GM18502 (cell line): ENCODE results near the gene ZNF521.

Experiments used
- ATAC-seq: cut with Tn5 transposase; IDR thresholded peaks from one replicate; pipeline ENCODE4 v1.9.1; 2021; ENCODE audit warnings: mild to moderate bottlenecking; ENCODE audit not compliant: unreplicated experiment, poor library complexity

Gene ZNF521

GRCh38 chr18:25137197-25137472 is 214.8 kb downstream of the ZNF521 start:
- no peak for ATAC-seq

GRCh38 chr18:25136416-25137196 is 215.4 kb downstream of the ZNF521 start:
- ATAC-seq: no peak

- ATAC-seq: no peak
These were observed 217.1 kb downstream of the ZNF521 start for GRCh38 chr18:25134861-25135260.

- ATAC-seq: no peak
These were observed 218.1 kb downstream of the ZNF521 start for GRCh38 chr18:25133879-25134278.

- no peak for ATAC-seq
These were observed 219.0 kb downstream of the ZNF521 start for GRCh38 chr18:25132786-25133496.

GRCh38 chr18:25126751-25127150 is 225.2 kb downstream of the ZNF521 start:
- ATAC-seq: no peak

GRCh38 chr18:25125680-25126079 is 226.3 kb downstream of the ZNF521 start:
- ATAC-seq: no peak

GRCh38 chr18:25123438-25124232 is 228.3 kb downstream of the ZNF521 start:
- ATAC-seq: no peak

- no peak for ATAC-seq
These were observed 230.5 kb downstream of the ZNF521 start for GRCh38 chr18:25121442-25121841.

- ATAC-seq: no peak
These were observed 238.4 kb downstream of the ZNF521 start for GRCh38 chr18:25113566-25113965.

GRCh38 chr18:25112821-25113434 is 239.0 kb downstream of the ZNF521 start:
- no peak for ATAC-seq

- no peak for ATAC-seq
These were observed 240.3 kb downstream of the ZNF521 start for GRCh38 chr18:25111377-25112288.

GRCh38 chr18:25109484-25109883 is 242.5 kb downstream of the ZNF521 start:
- no peak for ATAC-seq

GRCh38 chr18:25103468-25104155 is 248.4 kb downstream of the ZNF521 start:
- no peak for ATAC-seq

GRCh38 chr18:25102662-25103061 is 249.3 kb downstream of the ZNF521 start:
- ATAC-seq: no peak

- no peak for ATAC-seq
These were observed 251.5 kb downstream of the ZNF521 start for GRCh38 chr18:25100418-25100817.

- ATAC-seq: no peak
These were observed 252.1 kb downstream of the ZNF521 start for GRCh38 chr18:25099895-25100294.

GRCh38 chr18:25097569-25098056 is 254.4 kb downstream of the ZNF521 start:
- no peak for ATAC-seq

- no peak for ATAC-seq
These were observed 254.9 kb downstream of the ZNF521 start for GRCh38 chr18:25097057-25097456.
